OCI-LY3 (cell line): ENCODE data around the gene TNFRSF19.

Experiments used
- H2AFZ ChIP-seq: fragments of 200-600, 300-600 bp; shearing (Covaris generic); 2 replicates; pipeline ENCODE4 v1.6.0; 2014; ENCODE audit warnings: antibody characterized with exemption, low read depth, low read length
- H3K27ac ChIP-seq: fragments of 200-600, 300-600 bp; sonication (generic); 2 replicates; pipeline ENCODE4 v1.5.1; 2014; ENCODE audit warnings: mild to moderate bottlenecking, low read length, moderate library complexity, mixed read lengths
- H3K27me3 ChIP-seq: fragments of 200-600, 300-600 bp; sonication (generic); 2 replicates; pipeline ENCODE4 v1.6.1; 2014; ENCODE audit warnings: low read depth, low read length, mixed read lengths
- H3K36me3 ChIP-seq: fragments of 200-600, 300-600 bp; sonication (generic); replicated peaks from 2 replicates; pipeline ENCODE3; 2014; ENCODE audit warnings: low read depth, low read length, mixed read lengths
- H3K4me1 ChIP-seq: fragments of 300-600, 200-600 bp; sonication (generic); 2 replicates; pipeline ENCODE4 v1.6.1; 2014; ENCODE audit warnings: low read length, mixed read lengths
- H3K4me2 ChIP-seq: fragments of 200-600, 300-600 bp; sonication (generic); 2 replicates; pipeline ENCODE4 v1.6.1; 2014; ENCODE audit warnings: low read length, mixed read lengths
- H3K4me3 ChIP-seq: fragments of 300-600, 200-600 bp; sonication (generic); 2 replicates; pipeline ENCODE4 v1.5.1; 2014; ENCODE audit warnings: antibody characterized with exemption, mild to moderate bottlenecking, low read length, moderate library complexity
- H3K79me2 ChIP-seq: fragments of 300-600, 200-600 bp; shearing (Covaris generic); 2 replicates; pipeline ENCODE4 v1.6.1; 2014; ENCODE audit warnings: mild to moderate bottlenecking, low read length, mixed read lengths
- H3K9ac ChIP-seq: fragments of 300-600, 200-600 bp; shearing (Covaris generic); 2 replicates; pipeline ENCODE4 v1.6.0; 2014; ENCODE audit warnings: mild to moderate bottlenecking, low read length, moderate library complexity
- H3K9me3 ChIP-seq: fragments of 200-600, 300-600 bp; shearing (Covaris generic); 2 replicates; pipeline ENCODE4 v1.6.1; 2014; ENCODE audit warnings: low read length, mixed read lengths; ENCODE audit not compliant: insufficient read depth
- H4K20me1 ChIP-seq: fragments of 200-600, 300-600 bp; sonication (generic); 2 replicates; pipeline ENCODE4 v1.6.1; 2016; ENCODE audit warnings: low read length, mixed read lengths; ENCODE audit not compliant: insufficient read depth
- EZH2phosphoT487 ChIP-seq: fragments of 200-600 bp; shearing (Covaris generic); IDR thresholded peaks from 2 replicates; pipeline ENCODE4 v1.6.1; 2018; ENCODE audit warnings: antibody characterized with exemption, mixed run types, low read depth
- TF ChIP-seq, protein P1 (sequence below): fragments of 200-600, 300-600 bp; sonication (generic); IDR thresholded peaks from 2 replicates; pipeline ENCODE4 v1.5.1; 2014; ENCODE audit warnings: antibody characterized with exemption, low read length, low read depth

TNFRSF19 gene

DNA sequence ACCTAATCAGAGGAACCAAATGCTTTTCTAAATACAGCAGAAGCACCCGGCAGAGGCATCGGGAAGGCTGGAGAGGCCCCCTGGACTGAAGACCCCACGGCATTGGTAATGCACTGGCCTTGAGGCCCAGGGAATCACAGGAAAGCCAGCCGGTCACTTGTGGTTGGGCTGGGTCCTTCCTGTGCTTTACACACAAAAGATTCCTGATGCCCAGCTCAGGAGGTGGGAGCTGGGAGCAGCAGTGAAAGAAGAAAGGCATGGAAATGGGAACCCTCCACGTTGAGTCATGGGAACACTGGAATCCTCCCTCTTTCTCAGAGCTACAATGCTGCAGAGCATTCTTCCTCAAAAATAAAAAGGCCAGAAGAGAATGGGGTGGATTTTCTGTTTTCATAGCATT lies 126.4 kb downstream of the TNFRSF19 start:
- Histone ChIP-seq H3K9me3 (no peaks in the 10 kb centered on the region), H3K4me1 (no peaks in the 10 kb centered on the region), H3K9ac (no peak overlapping the region), H3K36me3 (no peaks in the 10 kb centered on the region), H3K4me3 (no peak overlapping the region), H4K20me1 (no peaks in the 10 kb centered on the region), H3K4me2 (no peak overlapping the region), H2AFZ (no peak overlapping the region), H3K27me3 (peaks cover 2% of the 10 kb centered on the region; the same call in 1 of the 2 replicates), H3K27ac (no peak overlapping the region), H3K79me2 (no peaks in the 10 kb centered on the region)
- TF ChIP-seq, protein P1, sequence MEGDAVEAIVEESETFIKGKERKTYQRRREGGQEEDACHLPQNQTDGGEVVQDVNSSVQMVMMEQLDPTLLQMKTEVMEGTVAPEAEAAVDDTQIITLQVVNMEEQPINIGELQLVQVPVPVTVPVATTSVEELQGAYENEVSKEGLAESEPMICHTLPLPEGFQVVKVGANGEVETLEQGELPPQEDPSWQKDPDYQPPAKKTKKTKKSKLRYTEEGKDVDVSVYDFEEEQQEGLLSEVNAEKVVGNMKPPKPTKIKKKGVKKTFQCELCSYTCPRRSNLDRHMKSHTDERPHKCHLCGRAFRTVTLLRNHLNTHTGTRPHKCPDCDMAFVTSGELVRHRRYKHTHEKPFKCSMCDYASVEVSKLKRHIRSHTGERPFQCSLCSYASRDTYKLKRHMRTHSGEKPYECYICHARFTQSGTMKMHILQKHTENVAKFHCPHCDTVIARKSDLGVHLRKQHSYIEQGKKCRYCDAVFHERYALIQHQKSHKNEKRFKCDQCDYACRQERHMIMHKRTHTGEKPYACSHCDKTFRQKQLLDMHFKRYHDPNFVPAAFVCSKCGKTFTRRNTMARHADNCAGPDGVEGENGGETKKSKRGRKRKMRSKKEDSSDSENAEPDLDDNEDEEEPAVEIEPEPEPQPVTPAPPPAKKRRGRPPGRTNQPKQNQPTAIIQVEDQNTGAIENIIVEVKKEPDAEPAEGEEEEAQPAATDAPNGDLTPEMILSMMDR: no peak
- no peak for TF ChIP-seq EZH2phosphoT487

DNA sequence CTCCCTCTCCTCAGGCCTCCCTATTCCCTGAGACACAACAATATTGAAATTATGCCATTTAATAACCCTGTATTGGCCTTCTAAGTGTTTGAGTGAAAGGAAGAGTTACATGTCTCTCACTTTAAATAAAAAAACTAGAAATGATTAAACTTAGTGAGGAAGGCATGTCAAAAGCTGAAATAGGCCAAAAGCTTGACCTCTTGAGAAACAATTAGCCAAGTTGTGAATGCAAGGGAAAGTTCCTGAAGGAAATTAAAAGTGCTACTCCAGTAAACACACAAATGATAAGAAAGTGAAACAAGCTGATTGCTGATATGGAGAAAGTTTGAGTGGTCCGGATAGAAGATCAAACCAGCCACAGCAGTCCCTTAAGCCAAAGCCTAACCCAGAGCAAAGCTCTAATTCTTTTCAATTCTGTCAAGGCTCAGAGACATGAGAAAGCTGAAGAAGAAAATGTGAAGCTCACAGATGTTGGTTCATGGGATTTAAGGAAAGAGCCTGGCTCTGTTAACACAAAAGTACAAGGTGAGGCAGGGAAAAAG lies 127.6 kb downstream of the TNFRSF19 start:
- H3K79me2 ChIP-seq: no peaks in the 10 kb centered on the region
- H3K9me3 ChIP-seq: no peaks in the 10 kb centered on the region
- no peak overlapping the region for H3K9ac ChIP-seq
- H2AFZ ChIP-seq: no peak overlapping the region
- peaks cover 2% of the 10 kb centered on the region; the same call in 1 of the 2 replicates for H3K27me3 ChIP-seq
- no peaks in the 10 kb centered on the region for H3K36me3 ChIP-seq
- no peak overlapping the region for H3K4me3 ChIP-seq
- no peaks in the 10 kb centered on the region for H3K4me1 ChIP-seq
- H4K20me1 ChIP-seq: no peaks in the 10 kb centered on the region
- no peak overlapping the region for H3K27ac ChIP-seq
- no peak overlapping the region for H3K4me2 ChIP-seq
- TF ChIP-seq EZH2phosphoT487: no peak
- TF ChIP-seq, protein P1: no peak

DNA sequence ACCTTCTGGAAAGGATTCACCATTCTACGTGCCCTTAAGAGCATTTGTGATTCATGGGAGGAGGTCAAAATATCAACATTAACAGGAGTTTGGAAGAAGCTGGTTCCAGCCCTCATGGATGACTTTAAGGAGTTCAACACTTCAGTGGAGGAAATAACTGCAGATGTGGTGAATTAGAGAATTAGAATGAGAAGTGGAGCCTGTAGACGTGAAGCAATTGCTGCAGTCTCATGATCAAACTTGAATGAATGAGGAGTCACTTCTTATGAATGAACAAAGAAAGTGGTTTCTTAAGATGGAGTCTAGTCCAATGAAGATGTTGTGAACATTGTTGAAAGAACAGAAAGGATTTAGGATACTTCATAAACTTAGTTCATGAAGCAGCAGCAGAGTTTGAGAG lies 129.1 kb downstream of the TNFRSF19 start:
- TF ChIP-seq, protein P1: no peak
- no peak for TF ChIP-seq EZH2phosphoT487
- H3K4me1 ChIP-seq: no peaks in the 10 kb centered on the region
- H2AFZ ChIP-seq: no peak overlapping the region
- H3K9ac ChIP-seq: no peak overlapping the region
- H4K20me1 ChIP-seq: no peaks in the 10 kb centered on the region
- no peaks in the 10 kb centered on the region for H3K36me3 ChIP-seq
- H3K9me3 ChIP-seq: no peaks in the 10 kb centered on the region
- no peak overlapping the region for H3K4me2 ChIP-seq
- H3K79me2 ChIP-seq: no peaks in the 10 kb centered on the region
- no peak overlapping the region for H3K4me3 ChIP-seq
- H3K27ac ChIP-seq: no peak overlapping the region
- peaks cover 2% of the 10 kb centered on the region; the same call in 1 of the 2 replicates for H3K27me3 ChIP-seq

DNA sequence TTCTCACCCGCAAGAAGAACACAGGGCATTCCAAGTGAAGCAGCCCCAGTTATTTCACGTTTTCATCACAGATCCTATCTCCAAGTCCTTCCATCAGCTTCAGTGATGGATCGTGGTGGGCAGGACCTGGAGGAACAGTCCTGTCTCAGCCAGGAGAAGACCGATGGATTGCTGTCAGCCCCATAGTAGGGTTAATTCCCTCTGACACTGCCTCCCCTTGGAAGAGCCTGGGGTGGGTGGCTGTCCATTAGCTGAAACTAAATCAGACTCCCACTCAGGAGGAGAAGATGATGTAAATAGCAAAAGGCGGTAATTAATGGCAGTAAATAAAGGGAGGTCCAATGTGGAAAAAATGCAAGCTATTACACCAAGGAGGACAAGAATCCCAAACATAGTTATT lies 131.0 kb downstream of the TNFRSF19 start:
- Histone ChIP-seq H3K79me2 (no peaks in the 10 kb centered on the region), H2AFZ (no peak overlapping the region), H3K27me3 (peaks cover 2% of the 10 kb centered on the region; the same call in 1 of the 2 replicates), H3K4me1 (no peaks in the 10 kb centered on the region), H3K36me3 (no peaks in the 10 kb centered on the region), H3K4me3 (no peak overlapping the region), H3K9me3 (no peaks in the 10 kb centered on the region), H4K20me1 (no peaks in the 10 kb centered on the region), H3K27ac (no peak overlapping the region), H3K9ac (no peak overlapping the region), H3K4me2 (no peak overlapping the region)
- TF ChIP-seq, protein P1: no peak
- no peak for TF ChIP-seq EZH2phosphoT487
